ENCODE data around the gene ARMC9.
"Not testable (repeated sequence)": the region's sequence is repeated elsewhere in the genome, so short reads cannot be mapped to it uniquely, and the experiment has no call there.

ARMC9 gene

GRCh38 chr2:231198291-231199173, at the start of gene ARMC9:
Gene ARMC9 (plus strand): TSS chr2:231198631. CDS start chr2:231206239, 7,608 bp downstream.
- DNase-seq (ENCODE audit: low spot score), result peak; percentile 77

- no peak for DNase-seq (ENCODE audit: low spot score)
Measured at GRCh38 chr2:231152800-231153557, 45.5 kb upstream of the ARMC9 start.

- no peak for DNase-seq (ENCODE audit: low spot score)
Measured at GRCh38 chr2:231159306-231159705, 39.1 kb upstream of the ARMC9 start.

- no peak for DNase-seq (ENCODE audit: low spot score)
Measured at GRCh38 chr2:231160701-231161100, 37.7 kb upstream of the ARMC9 start.

GRCh38 chr2:231161252-231161839, 37.1 kb upstream of the ARMC9 start:
- no peak for DNase-seq (ENCODE audit: low spot score)

- DNase-seq (ENCODE audit: low spot score), result no peak
Measured at GRCh38 chr2:231161877-231162329, 36.5 kb upstream of the ARMC9 start.

- DNase-seq (ENCODE audit: low spot score), result no peak
Measured at GRCh38 chr2:231163011-231163410, 35.4 kb upstream of the ARMC9 start.

- no peak for DNase-seq (ENCODE audit: low spot score)
Measured at GRCh38 chr2:231163414-231164095, 34.9 kb upstream of the ARMC9 start.

GRCh38 chr2:231167745-231168459, 30.5 kb upstream of the ARMC9 start:
- DNase-seq (ENCODE audit: low spot score), result no peak

- DNase-seq (ENCODE audit: low spot score), result no peak
Measured at GRCh38 chr2:231168460-231169139, 29.8 kb upstream of the ARMC9 start.

GRCh38 chr2:231169488-231169887, 28.9 kb upstream of the ARMC9 start:
- no peak for DNase-seq (ENCODE audit: low spot score)

GRCh38 chr2:231170055-231170454, 28.4 kb upstream of the ARMC9 start:
- no peak for DNase-seq (ENCODE audit: low spot score)

GRCh38 chr2:231172025-231172424, 26.4 kb upstream of the ARMC9 start:
- DNase-seq (ENCODE audit: low spot score), result no peak

- DNase-seq (ENCODE audit: low spot score), result no peak
Measured at GRCh38 chr2:231174211-231174651, 24.2 kb upstream of the ARMC9 start.

GRCh38 chr2:231176066-231176465, 22.4 kb upstream of the ARMC9 start:
- no peak for DNase-seq (ENCODE audit: low spot score)

GRCh38 chr2:231177156-231178025, 21.0 kb upstream of the ARMC9 start:
- DNase-seq (ENCODE audit: low spot score), result no peak

- DNase-seq (ENCODE audit: low spot score), result not testable (repeated sequence)
Measured at GRCh38 chr2:231178805-231179204, 19.6 kb upstream of the ARMC9 start.

GRCh38 chr2:231181860-231182512, 16.4 kb upstream of the ARMC9 start:
- peak; percentile 50 for DNase-seq (ENCODE audit: low spot score)

GRCh38 chr2:231182513-231182899, 15.9 kb upstream of the ARMC9 start:
- no peak for DNase-seq (ENCODE audit: low spot score)
